HG03571 (cell line): ENCODE measurements around the gene CHD9.
"Not testable (repeated sequence)": the region's sequence is repeated elsewhere in the genome, so short reads cannot be mapped to it uniquely, and the experiment has no call there.

ENCODE experiments used
- ATAC-seq: cut with Tn5 transposase; IDR thresholded peaks from one replicate; pipeline ENCODE4 v1.9.1; 2021; ENCODE audit not compliant: unreplicated experiment

The CHD9 gene

GRCh38 chr16:53130159-53131049, 75.6 kb downstream of the CHD9 start:
- peak; percentile 87 for ATAC-seq

GRCh38 chr16:53131050-53131362, 76.2 kb downstream of the CHD9 start:
- ATAC-seq = peak; percentile 0

GRCh38 chr16:53131363-53132071, 76.7 kb downstream of the CHD9 start:
- ATAC-seq = peak; percentile 10

- ATAC-seq = no peak
Observed at GRCh38 chr16:53132406-53132805, 77.6 kb downstream of the CHD9 start.

GRCh38 chr16:53135329-53135728, 80.5 kb downstream of the CHD9 start:
- ATAC-seq = no peak

DNA sequence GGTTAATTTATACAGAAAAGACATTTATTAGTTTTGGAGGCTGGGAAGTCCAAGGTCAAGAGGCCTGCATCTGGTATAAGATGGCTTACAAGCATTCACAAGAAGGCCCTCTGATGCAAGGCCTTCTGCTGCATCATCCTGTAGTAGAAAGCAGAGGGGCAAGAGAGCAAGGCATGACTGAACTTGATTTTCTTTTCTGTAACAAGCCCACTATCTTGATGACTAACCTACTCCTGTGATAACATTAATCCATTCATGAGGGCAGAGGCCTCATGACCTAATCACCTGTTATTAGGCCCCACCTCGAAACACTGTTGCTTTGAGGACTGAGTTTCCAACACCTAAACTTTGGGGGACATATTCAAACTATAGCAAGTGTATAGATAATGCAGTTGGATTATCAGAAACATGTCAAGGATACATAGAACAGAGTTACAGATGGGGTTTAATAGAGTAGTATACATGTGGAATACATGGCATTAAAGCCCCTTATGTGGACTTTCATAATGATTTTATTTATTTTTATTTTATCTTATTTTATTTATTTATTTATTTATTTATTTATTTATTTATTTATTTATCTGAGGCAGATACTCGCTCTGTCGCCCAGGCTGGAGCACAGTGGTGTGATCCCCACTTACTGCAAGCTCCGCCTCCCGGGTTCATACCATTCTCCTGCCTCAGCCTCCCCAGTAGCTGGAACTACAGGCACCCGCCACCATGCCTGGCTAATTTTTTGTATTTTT, 88.2 kb downstream of the CHD9 start:
- no peak for ATAC-seq

DNA sequence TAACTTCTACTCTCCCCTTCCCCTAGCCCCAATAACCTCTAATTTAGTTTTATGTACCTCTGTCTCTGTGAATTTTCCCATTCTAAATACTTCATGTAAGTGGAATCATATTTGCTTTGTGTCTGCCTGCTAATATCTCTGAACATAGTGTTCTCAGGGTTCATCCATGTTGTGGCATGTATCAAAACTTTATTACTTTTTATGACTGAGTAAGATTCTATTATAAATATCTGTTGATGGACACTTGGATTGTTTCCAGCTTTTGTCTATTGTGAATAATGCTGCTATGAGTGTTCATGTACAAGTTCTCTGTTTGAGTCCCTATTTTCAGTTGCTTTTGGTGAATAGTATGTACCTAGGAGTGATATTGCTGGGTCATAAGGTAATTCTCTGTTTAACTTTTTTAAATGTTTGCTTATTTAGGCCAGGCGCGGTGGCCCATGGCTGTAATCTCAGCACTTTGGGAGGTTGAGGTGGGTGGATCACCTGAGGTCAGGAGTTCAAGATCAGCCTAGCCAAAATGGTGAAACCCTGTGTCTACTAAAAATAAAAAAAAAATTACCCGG, 92.8 kb downstream of the CHD9 start:
- no peak for ATAC-seq

DNA sequence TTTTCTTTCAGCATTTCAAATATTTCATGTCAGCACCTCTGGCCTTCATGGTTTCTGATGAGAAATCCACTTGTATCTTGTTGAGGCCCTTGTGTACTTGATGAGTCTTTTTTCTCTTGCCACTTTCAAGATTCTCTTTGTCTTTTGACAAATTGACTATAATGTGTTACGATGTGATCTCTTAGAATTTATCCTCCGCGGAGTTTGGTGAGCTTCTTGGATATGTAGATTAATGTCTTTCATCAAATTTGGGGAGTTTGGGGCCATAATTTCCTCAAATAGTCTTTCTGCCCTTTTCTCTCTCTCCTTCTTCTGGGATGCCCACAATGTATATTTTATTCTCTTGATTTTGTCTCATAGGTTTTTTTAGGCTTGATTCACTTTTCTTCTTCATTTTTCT, 96.0 kb downstream of the CHD9 start:
- ATAC-seq = no peak

DNA sequence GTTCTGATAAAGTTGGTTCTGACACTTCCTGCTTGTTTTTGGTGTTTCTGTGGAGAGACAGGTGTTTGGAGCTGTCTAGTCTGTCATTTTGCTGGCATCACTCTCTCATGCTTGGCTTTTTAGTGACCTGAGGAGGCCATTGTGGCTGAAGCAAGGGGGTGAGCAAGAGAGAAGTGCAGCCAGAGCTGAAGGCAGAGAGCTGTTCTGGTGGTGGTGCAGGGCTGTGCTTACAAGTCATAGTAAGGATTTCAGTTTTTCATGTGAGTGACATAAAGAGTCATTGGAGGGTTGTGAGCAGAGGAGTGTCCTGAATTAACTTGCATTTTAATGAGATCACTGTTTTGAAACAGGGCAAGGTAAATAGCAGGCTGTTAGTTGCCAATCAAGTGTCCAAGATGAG, 97.5 kb downstream of the CHD9 start:
- ATAC-seq = no peak

- ATAC-seq = no peak
Observed at GRCh38 chr16:53153130-53153529, 98.3 kb downstream of the CHD9 start.

DNA sequence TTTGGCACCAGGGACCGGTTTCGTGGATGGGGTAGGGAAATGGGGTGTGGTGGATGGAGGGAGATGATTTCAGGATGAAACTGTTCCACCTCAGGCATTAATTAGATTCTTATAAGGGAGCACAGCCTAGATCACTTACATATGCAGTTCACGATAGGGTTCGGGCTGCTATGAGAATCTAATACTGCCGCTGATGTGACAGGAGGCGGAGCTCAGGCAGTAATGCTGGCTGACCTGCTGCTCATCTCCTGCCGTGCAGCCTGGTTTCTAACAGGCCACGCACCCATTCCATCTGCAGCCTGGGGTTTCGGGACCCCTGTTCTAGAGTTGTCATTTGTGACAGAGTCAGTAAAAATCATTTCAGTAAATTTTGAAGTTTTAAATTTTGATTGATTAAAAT, 99.7 kb downstream of the CHD9 start:
- no peak for ATAC-seq

DNA sequence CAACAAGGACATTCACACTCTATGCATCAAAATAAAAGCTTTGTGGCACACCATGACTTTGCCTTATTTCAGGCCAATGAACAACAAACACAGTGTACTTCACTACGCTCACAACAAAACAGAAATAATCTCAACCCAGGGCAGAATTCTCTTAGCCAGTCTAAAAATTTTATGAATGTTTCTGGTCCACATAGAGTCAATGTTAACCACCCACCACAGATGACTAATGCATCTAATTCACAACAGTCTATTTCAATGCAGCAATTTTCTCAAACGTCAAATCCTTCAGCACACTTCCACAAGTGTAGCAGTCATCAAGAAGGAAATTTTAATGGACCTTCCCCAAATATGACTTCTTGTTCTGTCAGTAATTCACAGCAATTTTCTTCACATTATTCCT, 101.7 kb downstream of the CHD9 start:
- no peak for ATAC-seq

GRCh38 chr16:53159781-53160436, 105.1 kb downstream of the CHD9 start:
- no peak for ATAC-seq

GRCh38 chr16:53166099-53166498, 111.3 kb downstream of the CHD9 start:
- ATAC-seq = no peak

DNA sequence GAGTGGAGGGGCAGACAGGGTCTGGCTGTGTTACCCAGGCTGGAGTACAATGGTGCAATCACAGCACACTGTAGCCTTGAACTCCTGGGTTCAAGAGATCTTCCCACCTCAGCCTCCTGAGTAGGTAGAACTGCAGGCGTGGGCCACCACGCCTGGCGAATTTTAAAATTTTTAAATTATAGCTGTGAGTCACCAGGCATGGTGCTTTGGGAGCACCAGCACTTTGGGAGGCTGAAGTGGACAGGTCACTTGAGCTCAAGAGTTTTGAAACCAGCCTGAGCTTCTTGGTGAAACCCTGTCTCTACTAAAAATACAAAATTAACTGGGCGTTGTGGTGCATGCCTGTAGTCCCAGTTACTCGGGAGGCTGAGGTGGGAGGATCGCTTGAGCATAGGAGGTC, 114.0 kb downstream of the CHD9 start:
- no peak for ATAC-seq

- ATAC-seq = no peak
Observed at GRCh38 chr16:53172517-53172916, 117.7 kb downstream of the CHD9 start.

GRCh38 chr16:53175118-53175517, 120.3 kb downstream of the CHD9 start:
- ATAC-seq = no peak

DNA sequence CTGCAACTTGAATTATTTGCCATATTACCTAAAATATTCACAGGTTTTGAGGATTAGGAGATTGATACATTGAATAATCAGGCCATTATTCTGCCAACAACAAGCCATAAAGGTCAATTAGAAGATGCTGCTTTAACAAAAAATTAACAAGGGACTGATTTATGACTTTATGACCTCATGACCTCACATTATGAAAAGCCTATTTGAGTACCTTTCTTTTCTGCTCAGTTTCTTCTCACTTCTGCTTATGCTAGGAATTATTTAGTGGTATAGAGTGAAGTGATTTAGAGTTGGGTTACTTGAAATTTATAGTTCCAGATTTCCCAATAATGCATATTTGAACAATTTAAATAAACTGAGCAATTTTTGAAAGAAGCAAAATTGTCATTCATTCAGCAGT, 121.6 kb downstream of the CHD9 start:
- ATAC-seq = no peak

DNA sequence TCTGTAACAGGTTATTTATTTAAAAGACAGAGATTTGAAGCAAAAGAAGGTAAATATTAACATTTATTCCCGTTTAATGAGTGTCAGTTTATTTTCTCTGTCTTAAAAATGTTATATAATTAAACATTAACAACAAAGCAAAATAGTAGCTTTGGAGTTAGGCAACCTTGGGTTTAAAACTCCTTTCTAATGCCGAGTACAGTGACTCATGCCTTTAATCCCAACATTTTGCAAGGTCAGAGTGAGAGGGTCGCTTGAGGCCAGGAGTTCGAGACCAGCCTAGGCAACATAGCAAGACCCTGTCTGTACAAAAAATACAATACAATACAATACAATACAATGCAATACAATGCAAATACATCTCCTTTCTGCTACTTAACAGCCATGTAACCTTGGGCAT, 128.7 kb downstream of the CHD9 start:
- ATAC-seq = no peak

- ATAC-seq = not testable (repeated sequence)
Observed at GRCh38 chr16:53185741-53186140, 130.9 kb downstream of the CHD9 start.

DNA sequence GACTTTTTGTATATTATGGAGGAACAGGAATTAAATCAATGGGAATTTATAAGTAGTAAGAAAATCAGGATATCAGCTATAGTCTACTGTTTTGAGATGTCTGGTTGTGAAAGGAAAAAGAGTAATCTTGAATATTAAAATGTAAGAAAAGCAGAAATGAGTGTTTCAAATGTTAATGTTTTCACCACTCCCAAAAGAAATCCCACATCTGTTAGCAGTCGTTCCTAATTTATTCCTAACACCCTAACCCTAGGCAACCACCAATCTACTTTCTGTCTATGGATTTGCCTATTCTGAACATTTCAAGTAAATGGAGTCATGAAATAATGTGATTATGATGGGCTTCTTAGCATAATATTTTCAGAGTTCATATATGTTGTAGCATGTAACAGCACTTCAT, 133.0 kb downstream of the CHD9 start:
- no peak for ATAC-seq
